Loucy (cell line): ENCODE measurements around the gene OSM.

Experiments
- CTCF ChIP-seq: fragments of 200-600 bp; sonication (generic); conservative IDR thresholded peaks from 2 replicates; pipeline ENCODE4 v1.5.1; 2014; ENCODE audit warnings: mild to moderate bottlenecking, antibody characterized with exemption, low read length
- EZH2phosphoT487 ChIP-seq: fragments of 200-600 bp; IDR thresholded peaks from 2 replicates; pipeline ENCODE4 v1.6.1; 2018; ENCODE audit warnings: antibody characterized with exemption, mild to moderate bottlenecking, moderate library complexity, borderline replicate concordance

GRCh38 chr22:30290342-30291057 is 23.8 kb upstream of the OSM start:
- TF ChIP-seq CTCF (no peak), EZH2phosphoT487 (no peak)
